Fibroblast of lung (primary cell): ENCODE data around the gene ABR. TPM values are rescaled to one million over a fixed set of nuclear protein-coding genes. Genes with fewer than 3 reads are reported as not detected.

Source experiments
- DNase-seq, 2 donors: peaks; one replicate each; pipeline versions ENCODE4 v3.0.0 to v3.0.0-alpha.2; 2010; ENCODE audit warnings: low read depth in 2 of 2
- H2AFZ ChIP-seq: 2 replicates; pipeline ENCODE4 v1.5.1; 2012; ENCODE audit warnings: low read length, control low read depth, inconsistent platforms
- H3K27ac ChIP-seq: 2 replicates; pipeline ENCODE4 v1.5.1; 2011; ENCODE audit warnings: low read length, control low read depth; ENCODE audit not compliant: insufficient read depth
- H3K27me3 ChIP-seq: 2 replicates; pipeline ENCODE4 v1.5.1; 2011; ENCODE audit warnings: mild to moderate bottlenecking, low read length; ENCODE audit not compliant: control insufficient read depth, insufficient read depth
- H3K36me3 ChIP-seq: 2 replicates; pipeline ENCODE4 v1.5.1; 2011; ENCODE audit warnings: low read length; ENCODE audit not compliant: control insufficient read depth, insufficient read depth
- H3K4me1 ChIP-seq: 2 replicates; pipeline ENCODE4 v1.5.1; 2011; ENCODE audit warnings: low read length; ENCODE audit not compliant: control insufficient read depth, insufficient read depth; ENCODE audit errors: extremely low read depth
- H3K4me2 ChIP-seq: 2 replicates; pipeline ENCODE4 v1.5.1; 2011; ENCODE audit warnings: low read length, control low read depth; ENCODE audit not compliant: insufficient read depth; ENCODE audit errors: extremely low read depth
- H3K4me3 ChIP-seq, 4 experiments: fragments of 200-600 bp in 1 of 4; sonication (generic) in 1 of 4; replicated peaks in 1 of 4; 2 replicates each; pipeline ENCODE4 v1.5.1; 2011 to 2016; ENCODE audit warnings: low read length in 4 of 4, low read depth in 3 of 4, mild to moderate bottlenecking in 3 of 4, control low read depth in 2 of 4, inconsistent platforms in 1 of 4, mixed read lengths in 1 of 4; ENCODE audit not compliant: insufficient read depth in 1 of 4; ENCODE audit errors: control extremely low read depth in 1 of 4
- H3K79me2 ChIP-seq: 2 replicates; pipeline ENCODE4 v1.5.1; 2012; ENCODE audit warnings: mild to moderate bottlenecking, low read length, inconsistent platforms; ENCODE audit not compliant: control insufficient read depth, insufficient read depth
- H3K9ac ChIP-seq: 2 replicates; pipeline ENCODE4 v1.5.1; 2011; ENCODE audit warnings: mild to moderate bottlenecking, low read length, control low read depth; ENCODE audit not compliant: insufficient read depth
- H3K9me3 ChIP-seq: 2 replicates; pipeline ENCODE4 v1.5.1; 2012; ENCODE audit warnings: low read depth, low read length; ENCODE audit not compliant: control insufficient read depth, insufficient read depth
- H4K20me1 ChIP-seq: 2 replicates; pipeline ENCODE4 v1.5.1; 2011; ENCODE audit warnings: low read length; ENCODE audit not compliant: control insufficient read depth, insufficient read depth; ENCODE audit errors: extremely low read depth
- EZH2 ChIP-seq: IDR thresholded peaks from 2 replicates; pipeline ENCODE4 v1.5.1; 2012; ENCODE audit warnings: low read length, control low read depth, mild to moderate bottlenecking; ENCODE audit errors: missing control alignments
- polyA plus RNA-seq, 2 donors: library from polyadenylated mRNA; depleted of rRNA in 1 of 2; stranded (reverse) in 1 of 2; unstranded in 1 of 2; fragments of >200 nt; gene quantifications; 2 replicates each; pipeline ENCODE4 v1.2.1, GENCODE V29; 2011 to 2012; ENCODE audit warnings: missing spikeins in 1 of 2
- total RNA-seq: library from RNA; depleted of rRNA; stranded (reverse); fragments of >200 nt; gene quantifications from 2 replicates; pipeline ENCODE4 v1.2.1, GENCODE V29; 2014
- TF ChIP-seq, protein P1 (sequence below), 2 donors: IDR thresholded peaks in 1 of 2; conservative IDR thresholded peaks in 1 of 2; 1 replicate in 1 of 2; 2 replicates in 1 of 2; pipeline ENCODE4 v1.5.1; 2011 to 2012; ENCODE audit warnings: low read length in 2 of 2, control low read depth in 1 of 2, inconsistent platforms in 1 of 2, low read depth in 1 of 2, mild to moderate bottlenecking in 1 of 2

The ABR gene
- total and polyA plus RNA-seq, 2 donors (not counting 1 experiment from before 2014, with no cell fraction given) = 43.7 to 84.7 TPM

DNA sequence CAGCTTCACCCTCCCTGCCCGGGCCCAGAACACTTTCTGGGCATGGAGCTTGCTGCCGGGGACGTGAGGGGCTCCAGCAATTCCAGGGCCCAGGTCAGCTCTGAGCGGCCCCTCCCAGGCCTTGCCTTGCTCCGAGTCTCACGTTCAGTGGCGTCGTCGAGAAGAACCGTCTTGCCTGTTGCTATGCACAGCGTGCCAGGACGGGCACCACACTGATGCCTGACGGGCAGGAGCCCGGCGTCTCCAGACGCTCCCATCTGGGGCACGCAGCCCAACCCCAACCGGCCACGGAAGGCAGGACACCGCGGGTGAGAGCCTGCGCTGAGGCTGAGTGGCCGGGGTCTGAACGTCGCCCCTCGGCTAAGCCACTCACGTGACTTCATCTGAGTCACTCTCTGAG is 155.7 kb downstream of the ABR start:
- Histone ChIP-seq H2AFZ (no peak overlapping the region), H3K79me2 (no peaks in the 10 kb centered on the region), H3K9me3 (no peaks in the 10 kb centered on the region), H3K4me3 (no peak overlapping the region), H3K4me2 (no peak overlapping the region), H3K27me3 (no peaks in the 10 kb centered on the region), H3K27ac (no peak overlapping the region), H3K36me3 (peaks cover 2% of the 10 kb centered on the region), H3K4me1 (peaks cover 6% of the 10 kb centered on the region), H3K9ac (no peak overlapping the region), H4K20me1 (no peaks in the 10 kb centered on the region)
- no peak for TF ChIP-seq EZH2
- TF ChIP-seq, protein P1, sequence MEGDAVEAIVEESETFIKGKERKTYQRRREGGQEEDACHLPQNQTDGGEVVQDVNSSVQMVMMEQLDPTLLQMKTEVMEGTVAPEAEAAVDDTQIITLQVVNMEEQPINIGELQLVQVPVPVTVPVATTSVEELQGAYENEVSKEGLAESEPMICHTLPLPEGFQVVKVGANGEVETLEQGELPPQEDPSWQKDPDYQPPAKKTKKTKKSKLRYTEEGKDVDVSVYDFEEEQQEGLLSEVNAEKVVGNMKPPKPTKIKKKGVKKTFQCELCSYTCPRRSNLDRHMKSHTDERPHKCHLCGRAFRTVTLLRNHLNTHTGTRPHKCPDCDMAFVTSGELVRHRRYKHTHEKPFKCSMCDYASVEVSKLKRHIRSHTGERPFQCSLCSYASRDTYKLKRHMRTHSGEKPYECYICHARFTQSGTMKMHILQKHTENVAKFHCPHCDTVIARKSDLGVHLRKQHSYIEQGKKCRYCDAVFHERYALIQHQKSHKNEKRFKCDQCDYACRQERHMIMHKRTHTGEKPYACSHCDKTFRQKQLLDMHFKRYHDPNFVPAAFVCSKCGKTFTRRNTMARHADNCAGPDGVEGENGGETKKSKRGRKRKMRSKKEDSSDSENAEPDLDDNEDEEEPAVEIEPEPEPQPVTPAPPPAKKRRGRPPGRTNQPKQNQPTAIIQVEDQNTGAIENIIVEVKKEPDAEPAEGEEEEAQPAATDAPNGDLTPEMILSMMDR (conservative IDR thresholded peaks at IDR 0.05 in 1 of 2, IDR thresholded peaks at IDR 0.05 in 1 of 2; ENCODE audit: low read depth in 1 of 2, low read length in 2 of 2) = no peak
- DNase-seq = no peak

DNA sequence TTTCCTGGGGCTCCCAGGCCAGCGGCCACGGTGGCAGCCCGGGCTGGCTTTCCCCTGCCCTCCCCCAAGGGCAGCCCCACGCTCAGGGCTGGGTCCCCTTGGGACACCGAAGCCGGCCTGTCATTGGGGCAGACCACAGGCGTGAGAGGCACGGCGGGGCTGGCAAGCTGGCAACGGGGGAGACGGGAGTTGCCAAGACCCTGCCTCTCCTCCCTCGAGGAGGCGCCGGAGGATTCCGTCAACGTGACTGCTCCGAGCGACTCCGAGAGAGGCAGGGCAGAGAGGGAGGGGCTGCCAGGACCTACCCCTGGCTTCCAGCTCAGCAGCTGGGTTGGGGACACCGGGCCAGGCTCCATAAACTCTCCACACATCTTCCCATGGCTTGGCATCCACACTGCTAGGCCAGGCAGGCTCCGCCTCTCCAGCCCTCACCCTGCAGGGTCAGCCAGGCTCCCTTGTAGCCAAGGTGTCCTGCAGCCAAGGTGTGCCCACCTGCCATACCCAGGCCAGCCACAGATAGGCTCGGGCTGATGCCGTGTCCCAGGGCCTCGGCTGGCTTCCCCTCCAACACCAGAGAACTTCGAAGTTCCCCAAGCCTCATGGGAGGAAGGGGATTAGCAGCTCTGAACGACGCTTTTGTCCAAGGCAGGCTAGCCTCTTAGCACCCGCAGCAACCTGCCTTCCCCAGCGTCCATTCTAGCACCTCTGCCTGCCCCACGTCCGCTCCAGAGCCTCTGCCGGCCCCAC is 157.3 kb downstream of the ABR start:
- Histone ChIP-seq H3K27me3 (no peaks in the 10 kb centered on the region), H2AFZ (no peak overlapping the region), H3K4me3 (no peak overlapping the region), H4K20me1 (no peaks in the 10 kb centered on the region), H3K27ac (no peak overlapping the region), H3K4me1 (no peaks in the 10 kb centered on the region), H3K9ac (peak overlapping the region; percentile 16), H3K36me3 (peaks cover 4% of the 10 kb centered on the region), H3K9me3 (no peaks in the 10 kb centered on the region), H3K79me2 (no peaks in the 10 kb centered on the region), H3K4me2 (no peak overlapping the region)
- TF ChIP-seq, protein P1 (conservative IDR thresholded peaks at IDR 0.05 in 1 of 2, IDR thresholded peaks at IDR 0.05 in 1 of 2; ENCODE audit: low read depth in 1 of 2, low read length in 2 of 2) = no peak
- no peak for TF ChIP-seq EZH2
- no peak for DNase-seq

DNA sequence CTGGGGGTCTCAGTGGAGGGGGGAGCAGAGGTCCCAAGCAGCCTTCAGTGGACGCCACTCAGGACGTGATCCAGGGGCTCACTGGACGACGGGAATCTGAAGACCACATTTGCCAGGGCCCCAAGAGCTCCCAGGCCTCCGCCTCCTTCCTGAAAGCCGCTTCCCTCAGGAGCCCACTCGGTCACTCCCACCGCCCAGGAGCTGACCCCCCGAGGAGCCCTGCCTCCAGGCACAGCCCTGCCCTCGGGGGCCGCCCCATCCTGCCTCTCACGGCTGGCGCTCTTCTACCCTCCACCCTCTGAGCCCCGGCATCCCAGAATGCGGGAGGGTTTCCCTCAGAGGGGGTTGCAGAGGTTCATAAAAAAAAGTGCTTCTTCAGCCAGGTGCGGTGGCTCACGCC is 158.6 kb downstream of the ABR start:
- Histone ChIP-seq H3K36me3 (peaks cover 4% of the 10 kb centered on the region), H2AFZ (no peak overlapping the region), H3K9ac (no peak overlapping the region), H3K27me3 (no peaks in the 10 kb centered on the region), H3K9me3 (no peaks in the 10 kb centered on the region), H3K27ac (no peak overlapping the region), H3K4me3 (no peak overlapping the region), H3K79me2 (no peaks in the 10 kb centered on the region), H4K20me1 (no peaks in the 10 kb centered on the region), H3K4me1 (no peaks in the 10 kb centered on the region), H3K4me2 (no peak overlapping the region)
- TF ChIP-seq, protein P1 (conservative IDR thresholded peaks at IDR 0.05 in 1 of 2, IDR thresholded peaks at IDR 0.05 in 1 of 2; ENCODE audit: low read depth in 1 of 2, low read length in 2 of 2) = no peak
- no peak for TF ChIP-seq EZH2
- DNase-seq = no peak
